ENCODE measurements around the gene TNNT2. TPM values are rescaled to one million over a fixed set of nuclear protein-coding genes. Genes with fewer than 3 reads are reported as not detected.

TNNT2 gene
- total RNA-seq, 2 donors from 2014 or later = 2.4 to 4.2 TPM

DNA sequence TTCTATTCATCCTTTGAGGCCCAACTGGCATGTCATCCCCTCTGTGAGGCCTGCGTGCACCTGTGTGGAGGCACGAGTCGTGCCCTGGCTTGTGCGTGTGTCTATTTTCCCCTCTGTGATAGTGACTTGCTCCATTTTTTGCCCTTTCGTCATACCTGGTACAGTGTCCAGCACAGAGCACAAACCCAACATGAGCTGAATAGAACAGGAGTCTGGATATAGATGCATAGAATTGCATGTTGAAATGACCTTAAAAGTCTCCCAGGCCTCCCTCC, 32.5 kb downstream of the TNNT2 start:
- TF ChIP-seq, protein P1, sequence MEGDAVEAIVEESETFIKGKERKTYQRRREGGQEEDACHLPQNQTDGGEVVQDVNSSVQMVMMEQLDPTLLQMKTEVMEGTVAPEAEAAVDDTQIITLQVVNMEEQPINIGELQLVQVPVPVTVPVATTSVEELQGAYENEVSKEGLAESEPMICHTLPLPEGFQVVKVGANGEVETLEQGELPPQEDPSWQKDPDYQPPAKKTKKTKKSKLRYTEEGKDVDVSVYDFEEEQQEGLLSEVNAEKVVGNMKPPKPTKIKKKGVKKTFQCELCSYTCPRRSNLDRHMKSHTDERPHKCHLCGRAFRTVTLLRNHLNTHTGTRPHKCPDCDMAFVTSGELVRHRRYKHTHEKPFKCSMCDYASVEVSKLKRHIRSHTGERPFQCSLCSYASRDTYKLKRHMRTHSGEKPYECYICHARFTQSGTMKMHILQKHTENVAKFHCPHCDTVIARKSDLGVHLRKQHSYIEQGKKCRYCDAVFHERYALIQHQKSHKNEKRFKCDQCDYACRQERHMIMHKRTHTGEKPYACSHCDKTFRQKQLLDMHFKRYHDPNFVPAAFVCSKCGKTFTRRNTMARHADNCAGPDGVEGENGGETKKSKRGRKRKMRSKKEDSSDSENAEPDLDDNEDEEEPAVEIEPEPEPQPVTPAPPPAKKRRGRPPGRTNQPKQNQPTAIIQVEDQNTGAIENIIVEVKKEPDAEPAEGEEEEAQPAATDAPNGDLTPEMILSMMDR (IDR thresholded peaks at IDR 0.05) = no peak
- intact Hi-C loops (cut with DNase I) = no loop called here

DNA sequence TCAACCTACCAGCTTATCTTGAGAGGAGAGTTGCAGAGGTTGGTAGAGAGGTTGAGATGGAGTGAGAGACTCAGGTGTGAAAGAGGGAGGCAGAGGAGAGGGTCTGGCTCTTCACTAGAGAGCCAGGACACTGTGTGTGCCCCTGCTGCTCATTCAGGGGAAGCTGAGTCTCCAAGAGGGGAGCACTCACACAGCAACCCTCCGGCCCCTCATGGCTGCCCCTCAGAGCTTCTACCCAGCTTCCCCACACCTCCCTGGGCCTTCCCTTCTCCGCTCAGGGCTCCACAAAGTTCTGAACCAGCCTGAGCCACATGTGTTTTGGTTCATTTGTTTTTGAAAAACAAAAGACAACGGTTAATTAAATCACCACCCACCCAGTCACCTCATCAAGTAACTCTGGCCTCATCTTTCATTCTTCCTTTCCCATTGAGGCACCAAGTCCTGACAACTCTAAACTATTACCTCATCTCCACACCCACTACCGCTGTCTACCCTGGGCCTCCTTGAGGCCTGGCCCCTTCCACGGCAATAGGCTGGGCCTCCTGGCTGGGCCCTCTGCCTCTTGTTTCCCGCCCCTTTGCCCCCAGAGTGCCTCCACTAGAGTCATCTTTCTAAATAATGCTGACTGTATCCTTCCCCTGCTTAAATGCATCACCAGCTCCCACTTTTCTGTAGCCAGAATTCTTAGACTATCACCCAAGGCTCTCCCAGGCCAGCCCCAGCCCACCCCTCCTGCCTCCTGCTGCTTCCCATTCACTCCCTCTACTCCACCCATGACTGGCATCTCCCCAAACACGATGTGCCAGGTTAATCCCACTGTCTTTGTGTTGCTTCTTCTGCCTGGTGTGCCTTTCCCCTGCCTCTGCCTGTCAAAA, 33.0 kb downstream of the TNNT2 start:
- Histone ChIP-seq H3K27ac (no peak overlapping the region), H3K36me3 (no peaks in the 10 kb centered on the region), H3K4me1 (no peaks in the 10 kb centered on the region), H3K9me3 (no peaks in the 10 kb centered on the region), H3K4me3 (no peak overlapping the region), H3K27me3 (no peaks in the 10 kb centered on the region), H3K9ac (ENCODE audit: low read depth in 2 of 2, low read length in 2 of 2) (no peak overlapping the region)
- intact Hi-C loops (cut with DNase I) = no loop called here
- DNase-seq = no peak
- TF ChIP-seq, protein P1 (IDR thresholded peaks at IDR 0.05) = no peak

More for the DNA sequence above, 32.5 kb downstream of the TNNT2 start:
- Histone ChIP-seq H3K27me3 (no peaks in the 10 kb centered on the region), H3K36me3 (no peaks in the 10 kb centered on the region), H3K4me3 (no peak overlapping the region), H3K4me1 (no peaks in the 10 kb centered on the region), H3K9me3 (no peaks in the 10 kb centered on the region), H3K9ac (ENCODE audit: low read depth in 2 of 2, low read length in 2 of 2) (no peak overlapping the region), H3K27ac (no peak overlapping the region)
- DNase-seq = no peak

DNA sequence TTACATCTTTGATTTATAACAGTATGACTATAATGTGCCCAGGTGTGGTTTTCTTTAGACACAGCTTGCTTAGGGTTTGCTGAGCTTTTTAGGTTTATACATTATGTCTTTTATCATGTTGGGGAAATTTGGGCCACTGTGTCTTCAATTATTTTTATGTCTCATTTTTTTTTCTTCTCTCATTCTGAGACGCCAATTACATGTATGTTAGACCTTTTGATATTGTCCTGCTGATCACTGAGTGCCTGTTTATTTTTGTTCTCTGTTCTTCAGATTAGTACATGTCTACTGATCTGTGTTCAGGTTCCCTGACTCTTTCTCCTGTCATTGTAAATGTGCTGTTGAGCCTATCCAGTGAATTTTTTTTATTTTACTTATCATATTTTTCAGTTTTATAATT, 36.1 kb downstream of the TNNT2 start:
- Histone ChIP-seq H3K9ac (ENCODE audit: low read depth in 2 of 2, low read length in 2 of 2) (no peak overlapping the region), H3K27me3 (no peaks in the 10 kb centered on the region), H3K27ac (no peak overlapping the region), H3K9me3 (no peaks in the 10 kb centered on the region), H3K36me3 (no peaks in the 10 kb centered on the region), H3K4me3 (no peak overlapping the region), H3K4me1 (no peaks in the 10 kb centered on the region)
- intact Hi-C loops (cut with DNase I) = no loop called here
- TF ChIP-seq, protein P1 (IDR thresholded peaks at IDR 0.05) = no peak
- no peak for DNase-seq

DNA sequence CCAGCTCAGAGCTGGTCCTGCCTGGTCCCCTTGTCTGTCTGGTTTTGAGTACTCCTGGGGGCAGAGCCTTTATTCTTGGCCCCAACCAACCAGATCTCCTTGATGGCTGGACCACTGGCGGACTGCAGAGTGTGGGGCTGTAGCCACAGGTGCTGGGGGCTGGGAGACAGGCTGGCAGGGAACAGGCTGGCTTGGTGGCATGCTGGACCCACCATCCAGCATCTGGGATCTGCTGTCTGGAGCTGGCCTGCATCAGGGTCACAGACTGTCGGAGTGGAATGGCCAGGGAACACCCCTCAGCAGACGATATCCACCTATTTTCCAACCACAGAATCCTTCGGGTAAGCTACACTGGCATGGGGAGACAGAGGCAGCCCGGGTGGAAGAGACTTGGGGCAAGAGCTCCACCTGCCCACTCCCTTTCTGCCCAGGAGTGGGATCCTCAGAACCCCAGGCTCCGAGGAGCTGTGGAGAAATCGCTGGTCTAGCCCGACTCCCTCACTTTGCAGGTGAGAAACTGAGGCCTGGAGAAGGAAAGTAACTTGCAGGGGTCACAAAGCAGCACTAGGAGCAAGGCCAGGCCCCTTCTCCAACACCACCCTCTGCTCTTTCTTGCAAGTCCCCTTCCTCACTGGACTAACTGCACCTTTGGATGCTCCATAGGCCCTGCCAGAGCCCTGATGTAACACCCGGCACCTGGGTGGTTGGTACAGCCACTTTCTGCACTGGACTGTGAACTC, 40.6 kb downstream of the TNNT2 start:
- Histone ChIP-seq H3K4me1 (no peaks in the 10 kb centered on the region), H3K27ac (no peak overlapping the region), H3K9ac (ENCODE audit: low read depth in 2 of 2, low read length in 2 of 2) (no peak overlapping the region), H3K36me3 (no peaks in the 10 kb centered on the region), H3K4me3 (no peak overlapping the region), H3K9me3 (no peaks in the 10 kb centered on the region), H3K27me3 (no peaks in the 10 kb centered on the region)
- DNase-seq = no peak
- TF ChIP-seq, protein P1 (IDR thresholded peaks at IDR 0.05) = no peak
- intact Hi-C loops (cut with DNase I) = no loop called here

DNA sequence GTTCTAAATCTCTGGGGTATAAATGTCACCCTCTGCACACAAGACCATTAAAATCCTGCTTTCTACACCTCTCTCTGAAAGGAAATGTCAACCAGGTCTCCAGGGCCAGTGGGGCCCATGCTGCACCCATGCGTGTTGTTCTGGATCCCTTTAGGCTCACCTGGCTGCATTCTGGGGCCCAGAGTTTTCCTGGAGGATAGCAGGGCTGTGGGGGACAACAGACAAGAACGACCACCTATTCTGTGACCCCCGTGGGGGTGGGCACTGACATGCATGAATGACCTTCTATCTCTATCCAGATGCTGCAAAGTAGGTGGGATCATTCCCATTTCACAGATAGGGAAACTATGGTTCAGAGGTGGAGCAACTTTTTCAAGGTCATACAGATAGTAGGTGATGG, 41.6 kb downstream of the TNNT2 start:
- H3K27ac ChIP-seq = no peak overlapping the region
- no peak overlapping the region for H3K9ac ChIP-seq (ENCODE audit: low read depth in 2 of 2, low read length in 2 of 2)
- TF ChIP-seq, protein P1 (IDR thresholded peaks at IDR 0.05) = no peak
- H3K9me3 ChIP-seq = no peaks in the 10 kb centered on the region
- H3K4me3 ChIP-seq = no peak overlapping the region
- DNase-seq = no peak
- intact Hi-C loops (cut with DNase I) = no loop called here
- H3K4me1 ChIP-seq = no peaks in the 10 kb centered on the region
- no peaks in the 10 kb centered on the region for H3K27me3 ChIP-seq
- H3K36me3 ChIP-seq = no peaks in the 10 kb centered on the region
